OCI-LY3 (cell line): ENCODE data around the gene DGCR6L.
"Not testable (repeated sequence)": the region's sequence is repeated elsewhere in the genome, so short reads cannot be mapped to it uniquely, and the experiment has no call there.

ENCODE experiments used
- EZH2phosphoT487 ChIP-seq: fragments of 200-600 bp; shearing (Covaris generic); IDR thresholded peaks from 2 replicates; pipeline ENCODE4 v1.6.1; 2018; ENCODE audit warnings: antibody characterized with exemption, mixed run types, low read depth
- TF ChIP-seq, protein P1 (sequence below): fragments of 200-600, 300-600 bp; sonication (generic); IDR thresholded peaks from 2 replicates; pipeline ENCODE4 v1.5.1; 2014; ENCODE audit warnings: antibody characterized with exemption, low read length, low read depth

DNA sequence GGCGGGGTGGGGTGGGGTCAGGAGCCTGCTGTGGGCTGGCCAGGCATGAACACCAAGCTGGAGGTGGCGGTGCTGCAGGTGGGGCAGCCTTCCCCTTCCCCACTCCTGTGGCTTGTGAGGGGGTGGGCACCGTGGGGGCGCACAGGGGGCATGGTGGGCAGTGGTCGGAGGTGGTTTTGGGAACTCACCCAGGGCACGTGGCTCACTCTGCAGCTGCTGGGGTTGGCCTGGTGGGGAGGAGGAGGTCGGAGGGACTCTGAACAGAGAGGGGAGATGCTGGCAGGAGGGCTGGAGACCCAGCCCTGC, 16.7 kb downstream of the DGCR6L start:
- TF ChIP-seq, protein P1, sequence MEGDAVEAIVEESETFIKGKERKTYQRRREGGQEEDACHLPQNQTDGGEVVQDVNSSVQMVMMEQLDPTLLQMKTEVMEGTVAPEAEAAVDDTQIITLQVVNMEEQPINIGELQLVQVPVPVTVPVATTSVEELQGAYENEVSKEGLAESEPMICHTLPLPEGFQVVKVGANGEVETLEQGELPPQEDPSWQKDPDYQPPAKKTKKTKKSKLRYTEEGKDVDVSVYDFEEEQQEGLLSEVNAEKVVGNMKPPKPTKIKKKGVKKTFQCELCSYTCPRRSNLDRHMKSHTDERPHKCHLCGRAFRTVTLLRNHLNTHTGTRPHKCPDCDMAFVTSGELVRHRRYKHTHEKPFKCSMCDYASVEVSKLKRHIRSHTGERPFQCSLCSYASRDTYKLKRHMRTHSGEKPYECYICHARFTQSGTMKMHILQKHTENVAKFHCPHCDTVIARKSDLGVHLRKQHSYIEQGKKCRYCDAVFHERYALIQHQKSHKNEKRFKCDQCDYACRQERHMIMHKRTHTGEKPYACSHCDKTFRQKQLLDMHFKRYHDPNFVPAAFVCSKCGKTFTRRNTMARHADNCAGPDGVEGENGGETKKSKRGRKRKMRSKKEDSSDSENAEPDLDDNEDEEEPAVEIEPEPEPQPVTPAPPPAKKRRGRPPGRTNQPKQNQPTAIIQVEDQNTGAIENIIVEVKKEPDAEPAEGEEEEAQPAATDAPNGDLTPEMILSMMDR, result not testable (repeated sequence)
- not testable (repeated sequence) for TF ChIP-seq EZH2phosphoT487
